ENCODE measurements around the gene TRPC6.

DNA sequence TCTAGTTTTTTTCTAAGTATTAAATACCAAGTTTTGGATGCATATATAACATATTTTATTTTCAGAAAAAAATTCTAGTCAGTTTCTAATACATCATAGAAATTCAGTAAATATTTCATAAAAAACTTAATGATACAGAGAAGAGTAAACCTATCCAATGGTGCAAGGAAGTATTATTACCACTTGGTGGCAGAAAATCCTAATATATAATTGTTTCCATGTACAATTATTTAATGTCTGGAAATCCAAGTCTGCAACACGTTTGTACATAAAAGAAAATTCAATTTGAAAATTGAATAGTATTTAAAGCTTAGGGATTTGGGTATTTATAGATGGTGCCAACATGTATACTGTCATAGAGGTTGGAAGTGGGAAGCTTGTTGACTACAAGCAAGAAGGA lies 127.0 kb downstream of the TRPC6 start:
- TF ChIP-seq, protein P1, sequence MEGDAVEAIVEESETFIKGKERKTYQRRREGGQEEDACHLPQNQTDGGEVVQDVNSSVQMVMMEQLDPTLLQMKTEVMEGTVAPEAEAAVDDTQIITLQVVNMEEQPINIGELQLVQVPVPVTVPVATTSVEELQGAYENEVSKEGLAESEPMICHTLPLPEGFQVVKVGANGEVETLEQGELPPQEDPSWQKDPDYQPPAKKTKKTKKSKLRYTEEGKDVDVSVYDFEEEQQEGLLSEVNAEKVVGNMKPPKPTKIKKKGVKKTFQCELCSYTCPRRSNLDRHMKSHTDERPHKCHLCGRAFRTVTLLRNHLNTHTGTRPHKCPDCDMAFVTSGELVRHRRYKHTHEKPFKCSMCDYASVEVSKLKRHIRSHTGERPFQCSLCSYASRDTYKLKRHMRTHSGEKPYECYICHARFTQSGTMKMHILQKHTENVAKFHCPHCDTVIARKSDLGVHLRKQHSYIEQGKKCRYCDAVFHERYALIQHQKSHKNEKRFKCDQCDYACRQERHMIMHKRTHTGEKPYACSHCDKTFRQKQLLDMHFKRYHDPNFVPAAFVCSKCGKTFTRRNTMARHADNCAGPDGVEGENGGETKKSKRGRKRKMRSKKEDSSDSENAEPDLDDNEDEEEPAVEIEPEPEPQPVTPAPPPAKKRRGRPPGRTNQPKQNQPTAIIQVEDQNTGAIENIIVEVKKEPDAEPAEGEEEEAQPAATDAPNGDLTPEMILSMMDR (IDR thresholded peaks at IDR 0.05; ENCODE audit: insufficient read depth, low read length, poor library complexity, severe bottlenecking): peak; percentile 13
- no peak for TF ChIP-seq EZH2phosphoT487 (conservative IDR thresholded peaks at IDR 0.05; ENCODE audit: low read length)
